Progenitor cell of endocrine pancreas (in vitro differentiated cells): ENCODE data around the gene VWA3B. TPM values are rescaled to one million over a fixed set of nuclear protein-coding genes. Genes with fewer than 3 reads are reported as not detected.

ENCODE experiments used
- DNase-seq: peaks from one replicate; pipeline ENCODE4 v3.0.0; 2021; ENCODE audit warnings: low spot score; ENCODE audit not compliant: unreplicated experiment
- H3K27ac Mint-ChIP-seq: 2 replicates; pipeline ENCODE4 v1.8.0; 2021; ENCODE audit warnings: mild to moderate bottlenecking, moderate library complexity, mixed read lengths
- H3K27me3 Mint-ChIP-seq: 2 replicates; pipeline ENCODE4 v1.8.0; 2021; ENCODE audit warnings: mixed read lengths
- H3K36me3 Mint-ChIP-seq: 2 replicates; pipeline ENCODE4 v1.8.0; 2022; ENCODE audit warnings: mixed read lengths; ENCODE audit not compliant: insufficient read depth
- H3K4me1 Mint-ChIP-seq: 2 replicates; pipeline ENCODE4 v1.8.0; 2021; ENCODE audit warnings: low read depth, mixed read lengths
- H3K4me3 Mint-ChIP-seq: 2 replicates; pipeline ENCODE4 v1.8.0; 2021; ENCODE audit warnings: low read depth, mild to moderate bottlenecking, moderate library complexity, mixed read lengths
- H3K9me3 Mint-ChIP-seq: 2 replicates; pipeline ENCODE4 v1.8.0; 2021; ENCODE audit warnings: low read depth, mixed read lengths
- total RNA-seq: library from RNA; stranded (reverse); gene quantifications from 2 replicates; pipeline ENCODE4 v1.2.1, GENCODE V29; 2021
- TF ChIP-seq, protein P1 (sequence below): fragments of 200-600 bp; sonication (generic); IDR thresholded peaks from one replicate; pipeline ENCODE4 v1.5.0; 2021; ENCODE audit warnings: antibody characterized with exemption, mild to moderate bottlenecking; ENCODE audit not compliant: unreplicated experiment

Gene VWA3B
- total RNA-seq, 1 donor from 2014 or later, result 0.12 TPM

DNA sequence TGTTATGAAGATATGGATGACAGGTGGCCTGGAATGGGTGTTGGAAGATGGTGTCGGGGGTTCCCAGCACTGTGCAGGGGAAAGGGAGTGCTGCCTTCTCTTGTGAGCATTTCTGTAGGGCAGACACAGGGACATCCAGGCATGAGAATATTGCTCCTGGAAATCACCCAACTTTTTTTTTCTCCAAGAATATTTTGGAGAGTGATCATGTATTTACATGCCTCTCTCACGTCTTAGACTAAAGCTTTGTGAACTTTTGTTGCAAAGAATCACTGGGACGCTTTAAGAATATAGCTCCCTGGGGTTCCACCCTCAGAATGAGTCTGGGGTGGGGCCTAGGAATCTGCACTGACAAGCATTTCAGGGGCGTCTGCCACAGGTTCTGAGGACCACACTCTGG, 68.7 kb downstream of the VWA3B start:
- Mint-ChIP-seq H3K27me3 (peaks cover 11% of the 10 kb centered on the region), H3K4me3 (no peak overlapping the region), H3K27ac (no peak overlapping the region)

GRCh38 chr2:98156304-98156703, 69.3 kb downstream of the VWA3B start:
- H3K27ac Mint-ChIP-seq, result no peak overlapping the region
- no peaks in the 10 kb centered on the region for H3K9me3 Mint-ChIP-seq
- no peaks in the 10 kb centered on the region for H3K4me1 Mint-ChIP-seq
- H3K4me3 Mint-ChIP-seq, result no peak overlapping the region
- H3K27me3 Mint-ChIP-seq, result peaks cover 11% of the 10 kb centered on the region
- TF ChIP-seq, protein P1, sequence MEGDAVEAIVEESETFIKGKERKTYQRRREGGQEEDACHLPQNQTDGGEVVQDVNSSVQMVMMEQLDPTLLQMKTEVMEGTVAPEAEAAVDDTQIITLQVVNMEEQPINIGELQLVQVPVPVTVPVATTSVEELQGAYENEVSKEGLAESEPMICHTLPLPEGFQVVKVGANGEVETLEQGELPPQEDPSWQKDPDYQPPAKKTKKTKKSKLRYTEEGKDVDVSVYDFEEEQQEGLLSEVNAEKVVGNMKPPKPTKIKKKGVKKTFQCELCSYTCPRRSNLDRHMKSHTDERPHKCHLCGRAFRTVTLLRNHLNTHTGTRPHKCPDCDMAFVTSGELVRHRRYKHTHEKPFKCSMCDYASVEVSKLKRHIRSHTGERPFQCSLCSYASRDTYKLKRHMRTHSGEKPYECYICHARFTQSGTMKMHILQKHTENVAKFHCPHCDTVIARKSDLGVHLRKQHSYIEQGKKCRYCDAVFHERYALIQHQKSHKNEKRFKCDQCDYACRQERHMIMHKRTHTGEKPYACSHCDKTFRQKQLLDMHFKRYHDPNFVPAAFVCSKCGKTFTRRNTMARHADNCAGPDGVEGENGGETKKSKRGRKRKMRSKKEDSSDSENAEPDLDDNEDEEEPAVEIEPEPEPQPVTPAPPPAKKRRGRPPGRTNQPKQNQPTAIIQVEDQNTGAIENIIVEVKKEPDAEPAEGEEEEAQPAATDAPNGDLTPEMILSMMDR, result no peak
- H3K36me3 Mint-ChIP-seq, result no peaks in the 10 kb centered on the region
- DNase-seq, result no peak

More for the DNA sequence above, 68.7 kb downstream of the VWA3B start:
- Mint-ChIP-seq H3K4me1 (no peaks in the 10 kb centered on the region), H3K9me3 (no peaks in the 10 kb centered on the region), H3K36me3 (no peaks in the 10 kb centered on the region)
- no peak for DNase-seq
- TF ChIP-seq, protein P1, result no peak

GRCh38 chr2:98157557-98157956, 70.6 kb downstream of the VWA3B start:
- Mint-ChIP-seq H3K27me3 (peaks cover 11% of the 10 kb centered on the region), H3K4me3 (no peak overlapping the region), H3K4me1 (no peaks in the 10 kb centered on the region), H3K36me3 (no peaks in the 10 kb centered on the region), H3K9me3 (no peaks in the 10 kb centered on the region), H3K27ac (no peak overlapping the region)
- DNase-seq, result no peak
- TF ChIP-seq, protein P1, result peak; percentile 37

DNA sequence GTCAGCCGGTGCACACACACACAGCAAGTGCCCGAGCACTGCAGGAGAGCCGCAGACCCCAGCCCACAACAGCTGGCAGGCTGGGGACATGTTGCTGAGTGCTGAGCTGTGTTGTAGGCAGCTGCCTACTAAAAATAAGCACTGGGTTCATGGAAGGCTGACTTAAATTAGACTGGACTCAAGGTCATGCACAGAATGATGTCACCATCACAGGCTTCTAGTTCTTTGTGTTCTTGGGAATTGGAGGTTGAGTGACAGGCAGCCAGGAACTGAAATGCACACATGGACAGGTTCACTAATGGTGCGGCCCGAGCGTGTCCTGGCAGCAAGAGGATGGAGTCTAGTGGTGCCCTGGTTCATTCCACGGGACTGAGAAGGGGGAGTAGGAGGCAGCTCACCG, 71.3 kb downstream of the VWA3B start:
- no peak for DNase-seq
- Mint-ChIP-seq H3K9me3 (no peaks in the 10 kb centered on the region), H3K27me3 (peaks cover 11% of the 10 kb centered on the region), H3K27ac (no peak overlapping the region), H3K4me1 (no peaks in the 10 kb centered on the region), H3K36me3 (no peaks in the 10 kb centered on the region), H3K4me3 (no peak overlapping the region)
- TF ChIP-seq, protein P1, result no peak

DNA sequence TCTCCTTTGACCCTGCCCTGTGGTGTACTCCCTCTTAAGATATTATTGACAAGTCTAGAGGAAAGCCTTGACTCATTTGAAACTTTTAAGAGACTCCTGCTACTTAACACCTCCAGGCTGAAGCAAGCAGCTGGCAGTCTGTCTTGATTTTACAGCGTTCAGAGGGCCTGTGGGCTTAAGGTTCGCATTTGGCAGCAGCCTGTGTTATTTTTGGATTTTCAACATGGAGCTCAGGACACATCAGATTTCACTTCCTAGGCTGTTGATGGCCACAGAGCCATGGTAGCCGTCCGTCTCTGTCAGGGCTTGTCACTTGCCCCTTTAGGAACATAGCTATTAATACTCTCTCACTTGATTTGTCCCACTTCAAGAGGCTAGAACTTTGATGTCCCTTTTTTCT, 73.6 kb downstream of the VWA3B start:
- TF ChIP-seq, protein P1, result no peak
- Mint-ChIP-seq H3K36me3 (no peaks in the 10 kb centered on the region), H3K27ac (no peak overlapping the region), H3K9me3 (no peaks in the 10 kb centered on the region), H3K27me3 (peaks cover 13% of the 10 kb centered on the region), H3K4me3 (no peak overlapping the region), H3K4me1 (peaks cover 2% of the 10 kb centered on the region)
- DNase-seq, result no peak
